ENCODE data around the gene HSPG2. TPM values are rescaled to one million over a fixed set of nuclear protein-coding genes. Genes with fewer than 3 reads are reported as not detected.
"Not testable (repeated sequence)": the region's sequence is repeated elsewhere in the genome, so short reads cannot be mapped to it uniquely, and the experiment has no call there.

The HSPG2 gene
- total RNA-seq, 2 donors from 2014 or later, result 148 to 152 TPM

- H3K4me1 ChIP-seq, result peaks cover 12% of the 10 kb centered on the region
- TF ChIP-seq CTCF (IDR thresholded peaks at IDR 0.05), result no peak
- H3K9me3 ChIP-seq, result no peaks in the 10 kb centered on the region
- peak overlapping the region; percentile 46 for H3K27ac ChIP-seq
- H3K36me3 ChIP-seq, result no peaks in the 10 kb centered on the region
- intact Hi-C loops (cut with DNase I), result no loop called here
- DNase-seq, result no peak
- no peaks in the 10 kb centered on the region for H3K27me3 ChIP-seq
- no peak overlapping the region for H3K4me3 ChIP-seq
- peak overlapping the region in 1 of 2 donors; percentile 55 for H3K9ac ChIP-seq (ENCODE audit: low read depth in 2 of 2, low read length in 2 of 2)
These were observed 15.8 kb downstream of the HSPG2 start for GRCh38 chr1:21921100-21921875.

- no peak for TF ChIP-seq CTCF (IDR thresholded peaks at IDR 0.05)
- Histone ChIP-seq H3K36me3 (no peaks in the 10 kb centered on the region), H3K4me3 (no peak overlapping the region), H3K27ac (peak overlapping the region; percentile 42), H3K27me3 (no peaks in the 10 kb centered on the region), H3K9ac (ENCODE audit: low read depth in 2 of 2, low read length in 2 of 2) (peak overlapping the region in 1 of 2 donors; percentile 34), H3K9me3 (no peaks in the 10 kb centered on the region), H3K4me1 (peaks cover 16% of the 10 kb centered on the region)
- intact Hi-C loops (cut with DNase I), result no loop called here
- no peak for DNase-seq
These were observed 17.6 kb downstream of the HSPG2 start for GRCh38 chr1:21919520-21919919.

GRCh38 chr1:21917239-21917631 is 19.9 kb downstream of the HSPG2 start:
- H3K9ac ChIP-seq (ENCODE audit: low read depth in 2 of 2, low read length in 2 of 2); H3K9me3 ChIP-seq; H3K36me3 ChIP-seq; H3K4me3 ChIP-seq; DNase-seq; H3K27me3 ChIP-seq; H3K27ac ChIP-seq; intact Hi-C loops (cut with DNase I): not testable (repeated sequence)
- peaks cover 16% of the 10 kb centered on the region for H3K4me1 ChIP-seq

- H3K36me3 ChIP-seq, result no peaks in the 10 kb centered on the region
- H3K4me3 ChIP-seq, result no peak overlapping the region
- DNase-seq, result no peak
- H3K27ac ChIP-seq, result no peak overlapping the region
- no peak overlapping the region for H3K9ac ChIP-seq (ENCODE audit: low read depth in 2 of 2, low read length in 2 of 2)
- H3K4me1 ChIP-seq, result peaks cover 17% of the 10 kb centered on the region
- intact Hi-C loops (cut with DNase I), result no loop called here
- no peak for TF ChIP-seq CTCF (IDR thresholded peaks at IDR 0.05)
- no peaks in the 10 kb centered on the region for H3K27me3 ChIP-seq
- no peaks in the 10 kb centered on the region for H3K9me3 ChIP-seq
These were observed 20.5 kb downstream of the HSPG2 start for GRCh38 chr1:21916447-21917238.

GRCh38 chr1:21914880-21915640 is 22.1 kb downstream of the HSPG2 start:
- Histone ChIP-seq H3K27ac (peak overlapping the region; percentile 69), H3K27me3 (no peaks in the 10 kb centered on the region), H3K4me1 (peaks cover 28% of the 10 kb centered on the region), H3K36me3 (no peaks in the 10 kb centered on the region), H3K9me3 (no peaks in the 10 kb centered on the region), H3K4me3 (no peak overlapping the region), H3K9ac (ENCODE audit: low read depth in 2 of 2, low read length in 2 of 2) (peak overlapping the region in 1 of 2 donors; percentile 62)
- no peak for TF ChIP-seq CTCF (IDR thresholded peaks at IDR 0.05)
- intact Hi-C loops (cut with DNase I), result no loop called here
- DNase-seq, result no peak

All from colonic mucosa (tissue), 4 donors.